Measurements from ENCODE around the gene CDX1.

CDX1 gene

DNA sequence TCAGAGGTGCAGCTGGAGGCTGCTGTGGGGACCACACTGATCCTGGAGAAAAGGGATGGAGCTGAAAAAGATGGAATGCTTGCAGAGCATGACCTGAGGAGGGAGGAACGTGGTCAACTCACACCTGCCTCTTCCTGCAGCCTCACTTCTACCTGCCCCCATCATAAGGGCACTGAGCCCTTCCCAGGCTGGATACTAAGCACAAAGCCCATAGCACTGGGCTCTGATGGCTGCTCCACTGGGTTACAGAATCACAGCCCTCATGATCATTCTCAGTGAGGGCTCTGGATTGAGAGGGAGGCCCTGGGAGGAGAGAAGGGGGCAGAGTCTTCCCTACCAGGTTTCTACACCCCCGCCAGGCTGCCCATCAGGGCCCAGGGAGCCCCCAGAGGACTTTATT is 17.4 kb downstream of the CDX1 start:
- no peak for DNase-seq (ENCODE audit: low spot score)

DNA sequence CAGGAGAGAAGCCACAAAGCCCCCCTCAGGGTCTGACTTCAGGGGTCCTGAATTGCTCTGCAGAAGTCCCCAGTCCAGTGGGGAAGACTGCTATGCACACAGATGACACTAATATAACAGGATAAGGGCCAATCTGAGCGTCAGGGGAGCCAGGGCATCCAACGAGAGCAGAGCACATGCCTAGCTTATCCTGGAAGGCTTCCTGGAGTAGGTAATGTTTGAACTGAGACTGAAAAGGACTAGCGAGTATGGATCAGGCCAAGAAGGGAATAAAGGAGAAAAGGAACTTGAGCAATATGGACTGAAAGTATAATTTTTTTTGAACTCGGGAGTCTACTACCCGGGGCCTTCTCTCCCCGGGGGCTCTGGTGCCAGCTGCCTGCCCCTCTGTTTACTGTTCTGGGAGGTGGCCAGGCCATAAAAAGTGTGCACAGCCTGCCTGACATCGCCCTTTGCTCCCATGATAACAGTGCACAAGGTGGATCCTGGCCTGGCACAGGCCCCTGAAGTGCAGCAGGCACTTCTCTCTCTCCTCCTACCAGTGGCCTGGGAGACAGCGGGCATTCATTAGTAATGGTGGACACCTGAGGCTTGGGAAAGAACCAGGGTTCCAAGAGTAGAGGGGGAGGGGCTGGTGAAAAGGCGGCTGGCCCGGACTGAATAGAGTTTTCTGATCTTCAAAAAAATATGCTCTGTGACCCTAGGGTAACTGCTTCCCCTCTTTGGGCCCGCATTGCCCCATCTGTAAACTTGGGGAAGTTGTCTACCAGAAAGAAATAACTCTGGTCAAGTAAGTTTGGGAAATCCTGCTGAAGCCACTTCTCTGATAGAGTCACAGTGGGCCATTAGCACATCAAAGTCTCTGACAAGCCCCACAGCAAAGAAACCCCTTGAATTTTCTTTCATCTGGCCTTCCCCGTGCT is 18.7 kb downstream of the CDX1 start:
- DNase-seq (ENCODE audit: low spot score): no peak

DNA sequence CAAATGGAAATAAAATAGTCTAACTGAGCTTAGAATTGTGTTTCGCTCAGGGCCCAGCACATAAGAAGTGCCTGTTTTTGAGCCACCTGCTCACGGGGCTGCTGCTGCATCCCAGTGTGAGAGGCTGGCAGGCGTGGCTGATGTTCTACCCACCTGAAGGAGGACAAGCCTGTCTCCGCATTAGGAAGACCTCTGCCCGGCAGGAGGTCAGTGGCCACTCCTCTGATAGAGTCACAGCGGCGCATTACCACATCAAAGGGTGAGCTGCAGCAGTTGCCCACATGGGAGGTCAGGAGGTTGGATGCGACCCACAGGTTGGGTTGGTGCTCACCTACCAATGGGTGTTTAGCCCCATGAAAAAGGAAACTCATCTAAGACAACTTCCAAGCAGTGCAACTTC is 19.6 kb downstream of the CDX1 start:
- no peak for DNase-seq (ENCODE audit: low spot score)

DNA sequence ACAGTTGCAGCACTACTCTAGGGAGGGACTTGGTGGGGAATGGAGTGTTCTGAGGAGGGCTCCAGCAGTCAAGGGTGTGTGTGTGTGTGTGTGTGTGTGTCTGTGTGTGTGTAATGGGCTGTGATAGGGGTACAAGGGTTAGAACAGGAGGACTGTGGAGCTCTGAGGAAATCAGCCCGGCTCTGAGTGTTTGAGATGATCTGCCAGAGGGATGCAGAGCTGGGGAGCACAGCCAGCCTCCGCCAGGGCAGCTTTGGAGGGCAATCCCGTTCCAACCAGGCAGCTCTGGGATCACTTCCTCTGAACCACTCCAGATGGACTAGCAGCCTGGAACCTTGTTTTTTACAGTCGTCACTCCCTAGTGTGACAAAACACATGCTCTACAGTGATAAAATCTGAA is 20.3 kb downstream of the CDX1 start:
- no peak for DNase-seq (ENCODE audit: low spot score)

DNA sequence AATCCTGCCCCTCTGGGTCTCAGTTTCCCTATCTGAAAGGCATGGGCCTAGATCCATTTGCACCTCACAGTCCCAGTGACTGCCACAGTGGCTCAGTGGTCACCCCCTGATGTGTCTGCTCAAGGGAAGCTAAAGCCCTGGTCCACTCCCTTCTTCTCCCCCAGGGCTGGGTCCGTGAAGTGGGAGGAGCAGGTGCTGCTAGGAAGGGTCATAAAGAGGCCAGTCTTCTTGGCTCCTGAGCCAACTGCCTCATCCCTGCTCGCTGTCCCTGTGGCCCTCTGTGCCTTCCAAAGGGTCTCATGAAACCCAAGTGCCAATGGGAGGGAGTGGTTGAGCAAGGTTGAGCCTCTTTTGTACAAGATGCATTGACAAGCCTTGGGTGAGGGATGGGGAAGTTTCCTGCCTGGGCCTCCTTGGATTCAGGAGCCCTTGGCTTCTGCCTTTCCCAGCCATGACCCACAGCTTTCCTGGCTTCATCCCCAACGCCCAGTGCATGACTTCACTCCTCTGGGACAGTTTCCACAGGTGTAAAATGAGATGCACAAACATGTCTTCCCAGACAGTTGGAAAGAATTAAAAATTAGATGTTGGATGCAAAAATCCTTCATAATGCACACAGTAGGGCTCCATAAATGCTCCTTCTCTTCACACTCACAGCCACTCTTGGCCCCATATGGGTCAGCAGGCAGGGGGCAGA is 21.7 kb downstream of the CDX1 start:
- no peak for DNase-seq (ENCODE audit: low spot score)

DNA sequence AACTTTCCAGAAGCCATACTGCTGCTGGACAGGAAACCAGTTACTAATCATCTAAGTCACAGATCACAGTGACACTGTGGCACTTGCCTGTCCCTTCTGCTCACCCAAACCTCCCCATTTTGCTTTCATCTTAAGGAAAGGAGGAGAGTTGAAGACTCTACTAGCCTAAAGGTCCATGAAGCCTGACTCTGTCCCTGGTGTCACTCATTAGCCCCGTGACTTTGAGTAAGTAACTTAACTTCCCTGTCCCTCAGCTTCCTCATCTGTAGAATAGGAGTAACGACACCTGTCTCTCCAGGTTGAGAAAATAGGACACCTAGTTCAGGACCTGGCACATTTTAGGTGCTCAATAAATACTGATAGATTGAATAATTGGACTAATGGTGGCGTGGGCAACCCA is 22.7 kb downstream of the CDX1 start:
- DNase-seq (ENCODE audit: low spot score): no peak

DNA sequence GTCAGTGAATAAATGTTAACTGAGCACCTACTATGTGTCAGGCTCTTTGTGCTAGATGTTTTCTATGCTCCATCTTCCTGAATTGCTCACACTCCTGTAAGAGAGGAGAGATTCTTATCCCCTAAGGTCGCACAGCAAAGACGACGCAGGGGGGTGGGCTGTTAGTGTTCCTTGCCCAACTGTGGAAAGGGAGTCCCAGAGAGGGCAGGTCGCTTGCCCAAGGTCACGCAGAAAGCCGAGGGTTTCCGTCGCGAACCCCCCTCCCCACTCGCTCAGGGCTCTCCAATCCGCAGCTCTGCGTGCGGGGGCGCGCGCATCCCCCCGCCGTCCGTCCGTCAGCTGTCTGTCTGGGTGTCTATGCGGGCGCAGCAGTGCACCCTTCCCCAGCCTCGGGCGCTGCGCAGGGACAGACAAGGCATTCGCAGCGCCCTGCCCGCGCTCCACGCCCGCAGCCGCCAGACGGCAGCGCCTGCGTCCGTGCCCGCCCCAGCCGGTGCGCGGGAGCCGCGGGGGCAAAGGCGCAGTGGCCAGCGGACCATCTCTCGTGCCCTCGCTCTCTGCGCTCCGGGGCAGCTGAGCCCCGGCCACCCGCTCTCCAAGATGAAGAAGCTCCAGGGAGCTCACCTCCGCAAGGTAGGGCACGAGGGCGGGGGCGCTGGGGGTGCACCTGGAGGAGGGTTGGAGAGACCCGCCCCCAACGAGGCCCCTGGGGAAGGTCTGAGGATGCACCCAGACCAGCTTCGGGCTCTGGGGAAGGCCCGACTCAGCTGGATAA is 23.3 kb downstream of the CDX1 start, which contains the start of gene SLC6A7:
Gene SLC6A7, plus strand, starts transcription at position 335 of the 775 bp plus-strand sequence. Its CDS starts 266 bp downstream, at position 601.
- DNase-seq (ENCODE audit: low spot score): no peak

DNA sequence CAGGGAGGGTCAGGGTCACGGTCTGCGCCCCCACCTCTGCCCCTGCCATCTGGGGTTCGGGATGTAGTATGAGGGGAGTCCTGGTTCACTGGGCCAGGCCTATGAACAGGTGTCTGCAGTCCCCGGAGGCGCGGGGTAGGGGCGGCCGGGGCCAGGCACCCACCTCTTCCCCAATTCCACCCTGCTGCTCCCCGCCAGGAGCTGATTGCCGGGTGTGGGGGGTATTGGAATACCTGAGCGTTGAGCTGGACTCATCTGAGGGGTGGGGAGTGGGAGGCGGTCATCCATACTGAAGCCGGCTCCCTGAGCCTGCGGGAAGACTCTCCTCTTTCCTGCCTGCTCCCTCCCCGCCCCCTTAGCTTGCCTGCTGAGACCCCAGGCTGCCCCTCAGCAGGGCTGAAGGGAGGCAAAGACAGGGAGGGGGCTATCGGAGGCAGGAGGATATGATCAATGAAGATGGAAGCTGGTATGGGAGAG is 24.0 kb downstream of the CDX1 start:
- DNase-seq (ENCODE audit: low spot score): no peak

DNA sequence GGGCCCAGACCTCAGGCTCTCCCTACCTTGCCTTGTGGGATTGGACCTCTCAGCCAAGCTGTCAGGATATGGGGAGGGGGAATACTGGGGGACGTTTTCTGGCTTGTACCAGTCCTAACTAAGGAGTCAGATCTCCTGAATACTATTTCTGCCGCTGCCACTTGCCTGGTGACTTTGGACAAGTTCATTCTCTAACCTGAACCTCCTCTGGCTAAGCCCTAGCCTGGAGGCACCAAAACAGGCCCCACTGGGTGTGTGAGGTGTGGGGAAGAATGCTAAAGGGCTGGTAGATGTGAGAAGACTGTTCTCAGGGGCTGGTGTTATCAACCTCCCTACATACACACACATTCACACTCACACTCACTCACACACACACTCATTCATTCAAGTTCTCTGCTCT is 24.4 kb downstream of the CDX1 start:
- DNase-seq (ENCODE audit: low spot score): no peak

DNA sequence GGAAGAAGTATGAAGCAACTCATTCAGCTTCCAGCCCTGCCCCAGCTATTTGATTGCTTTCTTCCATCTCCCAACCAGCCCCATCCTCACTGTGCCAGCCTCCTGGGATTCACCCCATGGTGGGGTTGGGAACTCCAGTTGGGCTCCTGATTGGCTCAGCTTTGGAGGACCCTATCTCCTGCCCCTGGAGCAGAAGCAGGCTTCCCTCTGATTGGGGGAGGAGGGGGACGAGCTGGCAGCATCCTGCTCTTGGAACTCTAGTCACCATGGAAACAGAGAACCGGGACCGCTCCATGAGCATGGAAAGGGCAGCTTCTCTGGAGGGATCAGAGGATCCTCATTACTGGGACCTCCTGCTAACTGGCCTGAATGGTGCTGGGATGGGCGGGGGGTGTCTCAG is 25.9 kb downstream of the CDX1 start:
- no peak for DNase-seq (ENCODE audit: low spot score)

DNA sequence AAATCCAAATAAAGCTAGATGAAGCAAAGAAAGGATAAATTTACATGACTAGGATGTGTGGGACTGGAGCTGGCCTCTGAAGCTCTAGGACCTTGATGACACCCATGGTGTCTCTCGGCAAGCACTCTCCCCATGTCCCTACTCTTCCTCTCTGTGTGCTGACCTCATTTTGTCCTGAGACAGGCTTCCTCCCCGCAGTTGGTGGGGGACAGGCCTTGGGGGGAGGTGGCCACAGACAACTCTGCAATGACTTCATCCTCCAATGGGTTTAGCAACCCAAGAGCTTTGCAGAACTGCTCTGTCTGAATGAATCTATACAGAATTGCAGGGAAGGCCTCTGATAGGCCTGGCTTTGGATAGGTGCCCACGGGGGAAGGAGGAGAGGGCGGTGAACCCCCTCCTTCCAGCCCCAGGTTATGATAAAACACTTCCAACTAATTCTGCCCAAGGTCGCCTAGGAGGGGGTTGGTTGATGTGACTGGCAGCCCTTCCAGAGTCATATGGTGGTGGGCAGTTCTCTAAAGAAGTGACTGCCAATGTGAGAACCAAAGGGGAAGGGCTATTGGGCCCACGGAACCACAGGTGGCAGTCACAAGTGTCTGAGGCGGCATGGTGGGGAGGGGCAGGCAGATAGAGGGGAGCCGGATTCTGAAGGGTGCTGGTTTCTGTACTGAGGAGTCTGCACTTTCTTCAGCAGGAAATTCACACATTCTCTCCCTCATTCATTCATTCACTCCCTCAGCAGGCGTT is 29.3 kb downstream of the CDX1 start:
- no peak for DNase-seq (ENCODE audit: low spot score)

DNA sequence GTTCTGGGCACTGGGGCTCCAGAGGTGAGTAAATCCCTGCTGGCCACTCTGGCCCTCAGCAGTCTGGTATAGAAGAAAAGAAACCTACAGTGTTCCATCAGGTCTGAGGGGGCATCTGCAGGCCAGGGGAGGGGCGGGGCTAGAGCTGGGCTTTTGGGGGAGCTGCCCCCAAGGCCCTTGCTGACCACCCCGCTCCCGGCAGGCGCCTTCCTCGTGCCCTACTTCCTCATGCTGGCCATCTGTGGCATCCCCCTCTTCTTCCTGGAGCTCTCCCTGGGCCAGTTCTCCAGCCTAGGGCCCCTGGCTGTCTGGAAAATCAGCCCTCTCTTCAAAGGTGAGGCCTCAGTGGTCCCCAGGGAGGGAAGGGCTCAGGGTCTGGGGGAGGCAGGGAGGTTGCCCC is 29.9 kb downstream of the CDX1 start:
- DNase-seq (ENCODE audit: low spot score): no peak

DNA sequence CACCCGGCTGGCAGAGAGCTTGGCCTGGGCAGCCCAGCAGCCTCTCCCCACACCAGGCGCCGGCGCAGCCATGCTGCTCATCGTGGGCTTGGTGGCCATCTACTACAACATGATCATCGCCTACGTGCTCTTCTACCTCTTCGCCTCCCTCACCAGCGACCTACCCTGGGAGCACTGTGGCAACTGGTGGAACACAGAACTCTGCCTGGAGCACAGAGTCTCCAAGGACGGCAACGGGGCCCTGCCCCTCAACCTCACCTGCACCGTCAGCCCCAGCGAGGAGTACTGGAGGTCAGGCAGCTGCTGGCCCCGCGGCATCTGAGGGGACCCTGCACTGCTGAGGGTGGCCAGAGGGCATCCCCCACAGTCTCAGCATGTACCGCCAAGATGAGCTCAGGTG is 30.4 kb downstream of the CDX1 start:
- no peak for DNase-seq (ENCODE audit: low spot score)

DNA sequence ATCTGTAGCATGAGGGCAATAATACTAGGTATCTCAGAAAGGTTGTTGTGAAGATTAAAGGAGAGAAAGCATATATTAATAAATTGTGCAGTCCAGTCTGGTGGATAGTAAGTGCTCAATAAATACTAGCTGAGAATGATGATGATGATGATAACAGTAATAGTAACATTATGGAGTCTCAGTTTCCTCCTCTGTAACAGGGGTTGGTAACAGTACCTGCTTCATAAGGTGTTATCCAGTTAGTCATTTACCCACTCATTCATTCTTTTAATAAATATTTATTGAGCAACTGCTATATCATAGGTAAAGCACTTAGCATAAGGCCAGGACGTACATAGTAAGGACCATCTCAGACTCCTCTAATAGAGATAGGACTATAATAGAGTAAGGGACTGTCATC is 30.9 kb downstream of the CDX1 start:
- DNase-seq (ENCODE audit: low spot score): no peak

DNA sequence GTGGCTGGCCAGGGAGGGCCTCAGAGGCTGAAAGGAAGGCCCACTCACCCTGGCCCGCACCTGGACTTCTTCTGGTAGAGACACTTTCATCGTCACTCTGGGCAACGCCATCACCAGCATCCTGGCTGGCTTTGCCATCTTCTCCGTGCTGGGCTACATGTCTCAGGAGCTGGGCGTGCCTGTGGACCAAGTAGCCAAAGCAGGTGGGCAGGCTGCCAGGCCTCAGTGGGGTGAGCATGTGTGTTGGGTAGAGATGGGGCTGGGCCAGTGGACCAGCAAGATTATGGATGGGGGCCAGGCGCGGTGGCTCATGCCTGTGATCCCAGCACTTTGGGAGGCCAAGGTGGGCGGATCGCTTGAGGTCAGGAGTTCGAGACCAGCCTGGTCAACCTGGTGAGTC is 35.9 kb downstream of the CDX1 start:
- DNase-seq (ENCODE audit: low spot score): no peak

DNA sequence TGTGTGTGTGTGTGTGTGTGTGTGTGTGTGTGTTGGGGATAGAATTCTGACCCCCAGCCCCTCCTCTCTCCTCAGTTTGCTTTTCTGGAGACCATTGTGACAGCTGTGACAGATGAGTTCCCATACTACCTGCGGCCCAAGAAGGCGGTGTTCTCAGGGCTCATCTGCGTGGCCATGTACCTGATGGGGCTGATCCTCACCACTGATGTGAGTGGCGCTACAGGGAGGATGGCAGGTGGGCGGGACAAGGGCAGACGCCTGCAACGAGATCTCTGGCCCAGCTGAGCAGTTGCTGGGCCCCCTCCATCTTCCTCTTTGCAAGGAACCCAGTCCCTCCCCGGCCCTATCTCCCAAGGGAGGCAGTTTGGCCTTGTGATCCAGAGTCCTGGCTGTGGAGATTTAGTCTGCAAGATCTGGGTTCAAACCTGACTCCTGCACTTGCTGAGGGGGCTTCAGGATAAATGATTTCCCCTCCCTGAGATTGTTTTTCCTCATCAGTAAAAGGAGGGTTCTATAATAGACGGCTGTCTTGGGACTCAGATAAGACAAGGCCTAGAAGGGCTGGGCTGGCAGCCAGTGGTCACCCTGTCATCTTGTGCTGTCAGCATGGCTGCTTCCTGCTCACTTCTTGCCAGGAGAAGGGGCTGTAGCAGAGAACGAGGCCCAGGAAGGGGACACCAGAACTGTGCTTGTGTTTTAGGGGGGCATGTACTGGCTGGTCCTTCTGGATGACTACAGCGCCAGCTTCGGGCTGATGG is 37.4 kb downstream of the CDX1 start:
- DNase-seq (ENCODE audit: low spot score): no peak

DNA sequence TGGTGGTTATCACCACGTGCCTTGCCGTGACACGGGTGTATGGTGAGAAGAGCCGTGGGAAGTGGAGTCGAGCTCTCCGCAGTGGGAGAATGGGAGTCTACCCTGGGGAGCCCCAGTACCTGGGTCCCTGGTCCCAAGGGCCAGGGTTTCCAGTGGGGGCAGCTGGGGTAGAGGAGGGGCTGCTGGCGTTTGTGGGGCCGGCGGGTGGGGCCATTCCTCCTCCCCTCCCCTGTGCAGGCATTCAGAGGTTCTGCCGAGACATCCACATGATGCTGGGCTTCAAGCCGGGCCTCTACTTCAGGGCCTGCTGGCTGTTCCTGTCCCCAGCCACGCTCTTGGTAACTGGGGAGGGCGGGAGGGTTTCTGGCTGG is 38.0 kb downstream of the CDX1 start:
- no peak for DNase-seq (ENCODE audit: low spot score)

DNA sequence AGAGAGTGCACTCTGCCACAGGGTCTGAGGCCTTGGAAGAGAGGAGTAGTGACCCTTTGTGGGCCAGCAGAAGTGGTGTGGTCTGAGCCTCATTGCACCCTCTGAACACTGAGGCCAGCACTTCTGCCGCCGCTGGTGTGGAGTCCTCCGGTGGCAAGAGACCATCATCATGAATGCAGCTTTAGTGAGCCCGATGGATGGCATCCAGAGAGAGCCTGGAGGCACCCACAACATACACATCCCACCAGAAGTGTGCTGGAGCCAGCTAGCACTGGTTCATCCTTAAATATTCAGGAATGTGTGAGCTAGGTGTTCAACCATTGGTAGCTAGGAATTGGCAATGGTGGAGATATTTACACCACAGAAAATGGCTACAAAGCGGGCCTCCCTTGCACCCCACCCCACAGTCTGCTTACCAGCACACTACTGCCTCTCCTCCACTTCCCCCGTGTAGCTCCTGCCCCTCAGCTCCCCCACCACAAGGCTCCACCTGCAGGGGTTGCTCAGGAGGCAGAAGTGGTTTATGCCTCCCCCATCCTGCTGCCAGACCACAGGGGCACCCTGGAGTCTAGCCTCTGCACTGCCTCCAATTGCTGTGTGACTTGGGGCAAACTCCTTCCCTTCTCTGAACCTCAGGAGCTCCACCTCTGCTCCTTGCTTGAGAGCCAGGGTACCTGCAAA is 39.7 kb downstream of the CDX1 start:
- DNase-seq (ENCODE audit: low spot score): no peak

DNA sequence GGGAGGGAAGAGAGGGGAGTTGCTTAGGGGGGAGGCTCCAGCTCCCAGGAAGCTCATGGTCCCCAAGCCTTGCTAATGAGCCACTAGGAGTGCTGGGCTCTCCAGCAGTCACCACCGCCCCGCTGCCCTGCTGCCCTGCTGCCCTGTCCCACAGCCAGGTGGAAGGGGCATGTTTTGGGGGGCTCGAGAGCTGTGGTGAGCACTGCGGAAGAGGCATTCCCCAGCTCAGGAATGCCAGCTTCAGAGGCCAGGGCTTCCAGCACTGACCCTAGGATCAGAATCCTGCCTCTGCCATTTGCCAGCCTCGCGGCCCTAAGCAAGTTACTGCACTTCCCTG is 40.2 kb downstream of the CDX1 start:
- DNase-seq (ENCODE audit: low spot score): no peak

All from CD4-positive, alpha-beta T cell treated with Interleukin-15 for 4 hours (primary cell).